IPS DF 4.7 (cell line): ENCODE data around the gene UBTD1.

Source experiments
- DNase-seq: peaks from one replicate; pipeline ENCODE4 v3.0.0-alpha.2; 2013; ENCODE audit warnings: low spot score; ENCODE audit errors: extremely low read depth

UBTD1 gene

GRCh38 chr10:97618285-97618684 is 119.6 kb downstream of the UBTD1 start:
- DNase-seq = no peak

- DNase-seq = no peak
These were observed 120.0 kb downstream of the UBTD1 start for GRCh38 chr10:97618733-97619132.
